HUES48 (cell line): ENCODE data around the gene DOK3.
"Not testable (repeated sequence)": the region's sequence is repeated elsewhere in the genome, so short reads cannot be mapped to it uniquely, and the experiment has no call there.

Experiments
- H3K27ac ChIP-seq: one replicate; pipeline ENCODE4 v1.7.0; 2013; ENCODE audit warnings: low read depth, low read length, inconsistent platforms
- H3K27me3 ChIP-seq: 2 replicates; pipeline ENCODE4 v1.6.1; 2013; ENCODE audit warnings: mild to moderate bottlenecking, low read length; ENCODE audit not compliant: control insufficient read depth, insufficient read depth
- H3K36me3 ChIP-seq: 2 replicates; pipeline ENCODE4 v1.6.1; 2013; ENCODE audit warnings: low read length; ENCODE audit not compliant: control insufficient read depth, insufficient read depth
- H3K4me1 ChIP-seq: 2 replicates; pipeline ENCODE4 v1.6.1; 2013; ENCODE audit warnings: mild to moderate bottlenecking, low read length; ENCODE audit not compliant: control insufficient read depth, insufficient read depth
- H3K4me3 ChIP-seq: 2 replicates; pipeline ENCODE4 v1.5.1; 2013; ENCODE audit warnings: mild to moderate bottlenecking, low read depth, low read length
- H3K9ac ChIP-seq: 2 replicates; pipeline ENCODE4 v1.6.1; 2013; ENCODE audit warnings: mild to moderate bottlenecking, low read depth, low read length, moderate library complexity
- H3K9me3 ChIP-seq: 2 replicates; pipeline ENCODE4 v1.6.1; 2013; ENCODE audit warnings: low read length; ENCODE audit not compliant: control insufficient read depth, insufficient read depth

Gene DOK3

GRCh38 chr5:177534433-177534832 lies 24.8 kb upstream of the DOK3 start:
- H3K36me3 ChIP-seq, result peaks cover 89% of the 10 kb centered on the region

GRCh38 chr5:177531209-177531940 lies 21.7 kb upstream of the DOK3 start:
- no peak overlapping the region for H3K9ac ChIP-seq
- no peaks in the 10 kb centered on the region for H3K9me3 ChIP-seq
- H3K27ac ChIP-seq, result no peak overlapping the region
- H3K36me3 ChIP-seq, result peaks cover 89% of the 10 kb centered on the region
- no peaks in the 10 kb centered on the region for H3K27me3 ChIP-seq
- H3K4me3 ChIP-seq, result no peak overlapping the region
- no peaks in the 10 kb centered on the region for H3K4me1 ChIP-seq

More at GRCh38 chr5:177534433-177534832, 24.8 kb upstream of the DOK3 start:
- H3K27me3 ChIP-seq, H3K4me3 ChIP-seq, H3K4me1 ChIP-seq, H3K9me3 ChIP-seq, H3K9ac ChIP-seq, H3K27ac ChIP-seq: not testable (repeated sequence)

GRCh38 chr5:177530638-177531037 lies 21.0 kb upstream of the DOK3 start:
- no peaks in the 10 kb centered on the region for H3K27me3 ChIP-seq
- H3K27ac ChIP-seq, result no peak overlapping the region
- no peaks in the 10 kb centered on the region for H3K4me1 ChIP-seq
- H3K36me3 ChIP-seq, result peaks cover 89% of the 10 kb centered on the region
- H3K9me3 ChIP-seq, result no peaks in the 10 kb centered on the region
- no peak overlapping the region for H3K9ac ChIP-seq
- no peak overlapping the region for H3K4me3 ChIP-seq

GRCh38 chr5:177529247-177530203 lies 19.9 kb upstream of the DOK3 start:
- Histone ChIP-seq H3K9ac (no peak overlapping the region), H3K4me1 (no peaks in the 10 kb centered on the region), H3K9me3 (no peaks in the 10 kb centered on the region), H3K27me3 (no peaks in the 10 kb centered on the region), H3K27ac (no peak overlapping the region), H3K36me3 (peaks cover 91% of the 10 kb centered on the region), H3K4me3 (no peak overlapping the region)

- Histone ChIP-seq H3K36me3 (peaks cover 94% of the 10 kb centered on the region), H3K4me1 (no peaks in the 10 kb centered on the region), H3K9ac (no peak overlapping the region), H3K4me3 (no peak overlapping the region), H3K9me3 (no peaks in the 10 kb centered on the region), H3K27ac (no peak overlapping the region), H3K27me3 (no peaks in the 10 kb centered on the region)
These were observed 19.0 kb upstream of the DOK3 start for GRCh38 chr5:177528631-177529030.

- Histone ChIP-seq H3K4me1 (no peaks in the 10 kb centered on the region), H3K4me3 (no peak overlapping the region), H3K27me3 (no peaks in the 10 kb centered on the region), H3K9ac (no peak overlapping the region), H3K36me3 (peaks cover 94% of the 10 kb centered on the region), H3K27ac (no peak overlapping the region), H3K9me3 (no peaks in the 10 kb centered on the region)
These were observed 18.0 kb upstream of the DOK3 start for GRCh38 chr5:177527595-177527994.

GRCh38 chr5:177526791-177527190 lies 17.2 kb upstream of the DOK3 start:
- peaks cover 92% of the 10 kb centered on the region for H3K36me3 ChIP-seq

GRCh38 chr5:177526191-177526590 lies 16.6 kb upstream of the DOK3 start:
- Histone ChIP-seq H3K36me3 (peaks cover 93% of the 10 kb centered on the region), H3K4me1 (no peaks in the 10 kb centered on the region), H3K9me3 (no peaks in the 10 kb centered on the region), H3K4me3 (no peak overlapping the region), H3K27me3 (no peaks in the 10 kb centered on the region), H3K9ac (no peak overlapping the region), H3K27ac (no peak overlapping the region)

More at GRCh38 chr5:177526791-177527190, 17.2 kb upstream of the DOK3 start:
- H3K4me3 ChIP-seq, result no peak overlapping the region
- no peaks in the 10 kb centered on the region for H3K4me1 ChIP-seq
- no peak overlapping the region for H3K9ac ChIP-seq
- H3K27ac ChIP-seq, result no peak overlapping the region
- no peaks in the 10 kb centered on the region for H3K9me3 ChIP-seq
- H3K27me3 ChIP-seq, result no peaks in the 10 kb centered on the region

- no peak overlapping the region for H3K27ac ChIP-seq
- no peaks in the 10 kb centered on the region for H3K9me3 ChIP-seq
- H3K27me3 ChIP-seq, result no peaks in the 10 kb centered on the region
- H3K4me3 ChIP-seq, result no peak overlapping the region
- no peak overlapping the region for H3K9ac ChIP-seq
- peaks cover 93% of the 10 kb centered on the region for H3K36me3 ChIP-seq
- no peaks in the 10 kb centered on the region for H3K4me1 ChIP-seq
These were observed 15.5 kb upstream of the DOK3 start for GRCh38 chr5:177524941-177525655.

GRCh38 chr5:177524539-177524900 lies 14.9 kb upstream of the DOK3 start:
- Histone ChIP-seq H3K4me1 (no peaks in the 10 kb centered on the region), H3K27ac (no peak overlapping the region), H3K4me3 (no peak overlapping the region), H3K36me3 (peaks cover 93% of the 10 kb centered on the region), H3K9me3 (no peaks in the 10 kb centered on the region), H3K27me3 (no peaks in the 10 kb centered on the region), H3K9ac (no peak overlapping the region)
